CD4-positive, alpha-beta T cell (primary cell): ENCODE data around the gene SIRPB2. TPM values are rescaled to one million over a fixed set of nuclear protein-coding genes. Genes with fewer than 3 reads are reported as not detected.

Experiments used
- ATAC-seq: fragments of 200-7000 bp; cut with Tn5 transposase; one replicate; pipeline ENCODE4 v1.10.0; 2022; ENCODE audit warnings: mild to moderate bottlenecking; ENCODE audit not compliant: poor library complexity
- CTCF ChIA-PET: fragments of 350-600 bp; sonication (Branson Sonifier 250); formaldehyde crosslinking; loops from one replicate; lab custom pipeline; 2021; ENCODE audit warnings: antibody characterized with exemption, inconsistent platforms; lab: Charles Lee
- POLR2A ChIA-PET: fragments of 350-600 bp; sonication (Branson Sonifier 250); formaldehyde crosslinking; loops from one replicate; lab custom pipeline; 2021; ENCODE audit warnings: antibody characterized with exemption, inconsistent platforms; lab: Charles Lee
- DNase-seq, 14 experiments: peaks; one replicate each; pipeline ENCODE4 v3.0.0-alpha.2; 2013 to 2020; ENCODE audit warnings: mixed read lengths in 2 of 14
- H3K27ac ChIP-seq, 2 donors: one replicate each; pipeline versions ENCODE4 v1.5.1 to v1.7.0; 2013; ENCODE audit warnings: low read length in 2 of 2, low read depth in 1 of 2, mild to moderate bottlenecking in 1 of 2
- H3K27me3 ChIP-seq, 2 experiments: 1 replicate in 1 of 2; 2 replicates in 1 of 2; pipeline versions ENCODE4 v1.6.1 to v1.7.0; 2013; ENCODE audit warnings: low read length in 2 of 2, control low read depth in 1 of 2, mild to moderate bottlenecking in 1 of 2, moderate library complexity in 1 of 2; ENCODE audit not compliant: insufficient read depth in 2 of 2, control insufficient read depth in 1 of 2
- H3K36me3 ChIP-seq: one replicate; pipeline ENCODE4 v1.6.1; 2013; ENCODE audit warnings: low read length, control low read depth; ENCODE audit not compliant: insufficient read depth
- H3K4me1 ChIP-seq: one replicate; pipeline ENCODE4 v1.6.1; 2013; ENCODE audit warnings: low read length, control low read depth; ENCODE audit not compliant: insufficient read depth
- H3K4me3 ChIP-seq: one replicate; pipeline ENCODE4 v1.5.1; 2013; ENCODE audit warnings: mild to moderate bottlenecking, low read length, moderate library complexity
- H3K9me3 ChIP-seq, 2 experiments: 1 replicate in 1 of 2; 2 replicates in 1 of 2; pipeline versions ENCODE4 v1.6.1 to v1.7.0; 2013; ENCODE audit warnings: low read length in 2 of 2, mild to moderate bottlenecking in 2 of 2, control low read depth in 1 of 2, moderate library complexity in 1 of 2; ENCODE audit not compliant: control insufficient read depth in 1 of 2, insufficient read depth in 1 of 2
- H3K27ac Mint-ChIP-seq: one replicate; pipeline ENCODE4 v1.8.0; 2020; ENCODE audit warnings: mixed read lengths
- H3K27me3 Mint-ChIP-seq: one replicate; pipeline ENCODE4 v1.8.0; 2021; ENCODE audit warnings: mixed read lengths
- H3K36me3 Mint-ChIP-seq: one replicate; pipeline ENCODE4 v1.8.0; 2021; ENCODE audit warnings: low read depth, mixed read lengths
- H3K4me1 Mint-ChIP-seq: one replicate; pipeline ENCODE4 v1.8.0; 2021; ENCODE audit warnings: low read depth, mixed read lengths
- H3K4me3 Mint-ChIP-seq: one replicate; pipeline ENCODE4 v1.8.0; 2020; ENCODE audit warnings: mild to moderate bottlenecking, mixed read lengths
- H3K9me3 Mint-ChIP-seq: one replicate; pipeline ENCODE4 v1.8.0; 2020; ENCODE audit warnings: mixed read lengths
- intact Hi-C, 2 experiments: fragments of 100-400 bp; cut with DNase I in 1 of 2; cut with micrococcal nuclease in 1 of 2; formaldehyde crosslinking; loops; one replicate each; pipeline versions ENCODE4 v1.15.1 to v1.9.0; 2023 to 2025; cut with DNase I, micrococcal nuclease
- total RNA-seq, 174 experiments: library from RNA in 2 of 174; stranded (reverse) in 2 of 174; gene quantifications; one replicate each; pipeline ENCODE4 v1.2.3 and lab custom pipeline; 2021 to 2026
- TF ChIP-seq, protein P1 (sequence below): fragments of 200-600 bp; IDR thresholded peaks from one replicate; pipeline ENCODE4 v1.8.0; 2022; ENCODE audit warnings: antibody characterized with exemption, mild to moderate bottlenecking

SIRPB2 gene
- total RNA-seq, 2 experiments from 2014 or later = 0.20 to 0.49 TPM

DNA sequence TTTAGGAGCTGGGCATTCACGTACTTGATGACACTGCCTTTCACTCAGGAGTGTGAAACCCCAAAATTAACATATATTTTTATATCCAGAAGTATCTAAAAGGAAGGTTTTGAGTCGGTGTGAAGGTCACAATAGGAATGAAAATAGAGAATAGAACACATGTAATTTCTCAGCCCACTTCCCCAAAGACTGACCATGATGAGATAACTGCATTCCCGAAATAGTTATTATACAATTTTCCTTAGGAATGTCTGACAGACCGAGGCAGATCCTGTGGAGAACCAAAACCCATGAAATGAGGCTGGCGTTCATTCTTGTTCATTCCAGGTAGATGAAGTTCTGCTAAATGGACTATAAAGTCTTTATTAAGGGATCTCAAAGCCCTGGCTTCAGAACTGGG, 34.9 kb downstream of the SIRPB2 start:
- Mint-ChIP-seq H3K9me3 (no peaks in the 10 kb centered on the region), H3K4me1 (peaks cover 9% of the 10 kb centered on the region), H3K27ac (no peak overlapping the region), H3K36me3 (peaks cover 95% of the 10 kb centered on the region), H3K4me3 (no peak overlapping the region), H3K27me3 (no peaks in the 10 kb centered on the region)
- no peak for DNase-seq
- Histone ChIP-seq H3K36me3 (peaks cover 94% of the 10 kb centered on the region), H3K9me3 (no peaks in the 10 kb centered on the region), H3K4me1 (no peaks in the 10 kb centered on the region), H3K27me3 (no peaks in the 10 kb centered on the region), H3K4me3 (no peak overlapping the region), H3K27ac (no peak overlapping the region)
- TF ChIP-seq, protein P1, sequence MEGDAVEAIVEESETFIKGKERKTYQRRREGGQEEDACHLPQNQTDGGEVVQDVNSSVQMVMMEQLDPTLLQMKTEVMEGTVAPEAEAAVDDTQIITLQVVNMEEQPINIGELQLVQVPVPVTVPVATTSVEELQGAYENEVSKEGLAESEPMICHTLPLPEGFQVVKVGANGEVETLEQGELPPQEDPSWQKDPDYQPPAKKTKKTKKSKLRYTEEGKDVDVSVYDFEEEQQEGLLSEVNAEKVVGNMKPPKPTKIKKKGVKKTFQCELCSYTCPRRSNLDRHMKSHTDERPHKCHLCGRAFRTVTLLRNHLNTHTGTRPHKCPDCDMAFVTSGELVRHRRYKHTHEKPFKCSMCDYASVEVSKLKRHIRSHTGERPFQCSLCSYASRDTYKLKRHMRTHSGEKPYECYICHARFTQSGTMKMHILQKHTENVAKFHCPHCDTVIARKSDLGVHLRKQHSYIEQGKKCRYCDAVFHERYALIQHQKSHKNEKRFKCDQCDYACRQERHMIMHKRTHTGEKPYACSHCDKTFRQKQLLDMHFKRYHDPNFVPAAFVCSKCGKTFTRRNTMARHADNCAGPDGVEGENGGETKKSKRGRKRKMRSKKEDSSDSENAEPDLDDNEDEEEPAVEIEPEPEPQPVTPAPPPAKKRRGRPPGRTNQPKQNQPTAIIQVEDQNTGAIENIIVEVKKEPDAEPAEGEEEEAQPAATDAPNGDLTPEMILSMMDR = no peak
- ChIA-PET CTCF (no interaction called here), POLR2A (interaction anchor here (0.8 kb wide), 1 partner anchor 10 kb away, joined by 3 read pairs; the partner anchor contains the start of gene NSFL1C)
- ATAC-seq = no peak
- intact Hi-C loops = no loop called here

DNA sequence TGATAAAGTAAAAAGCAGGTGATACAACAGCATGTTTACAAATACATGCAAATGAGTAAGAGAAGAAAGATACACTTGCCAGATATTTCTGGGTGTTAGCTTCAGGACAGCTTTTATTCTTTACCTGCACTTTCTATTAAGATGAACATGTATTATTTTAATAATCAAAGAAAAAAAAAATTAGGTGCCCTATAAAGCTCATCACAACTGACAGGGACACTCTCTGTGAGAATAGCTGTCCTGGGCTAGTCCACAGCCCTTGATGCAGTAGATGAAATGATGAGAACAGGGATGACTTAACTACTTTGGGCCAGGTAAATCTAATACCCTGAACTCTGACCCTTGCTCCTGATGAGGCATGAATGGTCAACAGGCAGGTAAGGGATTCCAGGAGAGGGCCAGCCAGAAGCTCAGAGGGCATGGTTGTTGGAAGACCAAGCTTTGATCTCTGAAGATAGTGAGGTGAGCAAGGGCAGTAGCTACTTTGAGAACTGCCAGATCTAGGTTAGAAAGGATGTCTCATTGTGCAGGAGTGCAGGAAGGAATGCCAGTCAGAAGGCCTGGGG, 40.2 kb downstream of the SIRPB2 start:
- DNase-seq = no peak
- intact Hi-C loops = no loop called here
- H3K27me3 Mint-ChIP-seq = no peaks in the 10 kb centered on the region
- TF ChIP-seq, protein P1 = no peak
- no peak for ATAC-seq
- ChIA-PET POLR2A (no interaction called here), CTCF (interaction anchor here (1.2 kb wide), 1 partner anchor 15 kb away, joined by 3 read pairs; the partner anchor contains the start of gene NSFL1C)
- Histone ChIP-seq H3K4me3 (no peak overlapping the region), H3K9me3 (no peaks in the 10 kb centered on the region), H3K36me3 (peaks cover 96% of the 10 kb centered on the region), H3K4me1 (no peaks in the 10 kb centered on the region), H3K27me3 (no peaks in the 10 kb centered on the region), H3K27ac (no peak overlapping the region)
- no peaks in the 10 kb centered on the region for H3K4me1 Mint-ChIP-seq
- H3K27ac Mint-ChIP-seq = no peak overlapping the region
- peaks cover 99% of the 10 kb centered on the region for H3K36me3 Mint-ChIP-seq
- H3K9me3 Mint-ChIP-seq = no peaks in the 10 kb centered on the region
- H3K4me3 Mint-ChIP-seq = no peak overlapping the region

DNA sequence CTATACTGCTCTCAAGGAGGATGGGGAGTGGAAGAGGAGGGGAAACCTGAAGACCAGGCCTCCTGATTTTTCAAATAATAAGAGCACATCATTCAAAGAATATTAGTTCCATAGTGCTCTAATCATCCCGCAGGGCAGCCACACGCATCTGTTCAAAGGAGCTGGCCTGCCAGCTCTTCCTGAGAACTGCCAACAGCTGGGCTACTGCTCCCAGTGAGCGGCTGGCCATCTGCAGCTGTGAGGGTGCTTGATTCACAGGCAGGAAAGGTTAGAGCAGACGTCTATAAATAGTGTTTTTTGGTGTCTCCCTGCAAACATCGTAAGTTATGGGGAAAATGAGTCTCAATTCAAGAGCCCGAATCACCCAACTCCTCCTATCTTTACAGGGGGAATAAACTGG, 41.9 kb downstream of the SIRPB2 start:
- H3K4me3 ChIP-seq = no peak overlapping the region
- TF ChIP-seq, protein P1 = no peak
- H3K9me3 Mint-ChIP-seq = no peaks in the 10 kb centered on the region
- ChIA-PET POLR2A (interaction anchor here (0.8 kb wide), 1 partner anchor 183 kb away, joined by 3 read pairs; the partner anchor contains the start of gene SNPH), CTCF (interaction anchor here (1.7 kb wide), 1 partner anchor 17 kb away, joined by 5 read pairs; the partner anchor contains the start of gene NSFL1C)
- H3K27ac Mint-ChIP-seq = no peak overlapping the region
- H3K4me1 Mint-ChIP-seq = no peaks in the 10 kb centered on the region
- no peaks in the 10 kb centered on the region for H3K9me3 ChIP-seq
- no peaks in the 10 kb centered on the region for H3K4me1 ChIP-seq
- DNase-seq (no peak), ATAC-seq (no peak)
- intact Hi-C loops = no loop called here
- H3K27ac ChIP-seq = no peak overlapping the region
- no peaks in the 10 kb centered on the region for H3K27me3 ChIP-seq
- no peak overlapping the region for H3K4me3 Mint-ChIP-seq
- H3K36me3 Mint-ChIP-seq = peaks cover 99% of the 10 kb centered on the region
- peaks cover 96% of the 10 kb centered on the region for H3K36me3 ChIP-seq
- H3K27me3 Mint-ChIP-seq = no peaks in the 10 kb centered on the region
